Measurements from ENCODE around the gene NAT9.

NAT9 gene

DNA sequence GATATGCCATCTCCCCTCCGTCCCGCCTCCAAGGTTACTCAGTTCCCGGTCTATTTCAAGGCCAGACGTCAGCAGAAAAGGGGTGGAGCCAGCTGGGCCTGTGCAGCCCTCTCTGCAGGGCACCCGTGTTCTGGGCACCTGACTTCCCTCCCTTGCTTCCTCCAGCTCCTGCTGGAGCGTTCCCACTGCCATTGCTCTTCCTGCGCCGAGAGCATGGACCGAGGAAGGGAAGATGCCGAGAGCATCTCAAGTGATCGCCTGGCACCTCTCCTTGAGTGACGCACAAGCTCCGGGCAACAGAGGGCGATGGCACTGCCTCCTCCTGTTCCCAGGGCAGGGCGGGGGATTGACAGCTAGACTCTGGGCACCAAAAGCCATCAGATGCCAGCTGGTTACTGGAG is 29.4 kb upstream of the NAT9 start:
- DNase-seq (ENCODE audit: low spot score), result no peak

DNA sequence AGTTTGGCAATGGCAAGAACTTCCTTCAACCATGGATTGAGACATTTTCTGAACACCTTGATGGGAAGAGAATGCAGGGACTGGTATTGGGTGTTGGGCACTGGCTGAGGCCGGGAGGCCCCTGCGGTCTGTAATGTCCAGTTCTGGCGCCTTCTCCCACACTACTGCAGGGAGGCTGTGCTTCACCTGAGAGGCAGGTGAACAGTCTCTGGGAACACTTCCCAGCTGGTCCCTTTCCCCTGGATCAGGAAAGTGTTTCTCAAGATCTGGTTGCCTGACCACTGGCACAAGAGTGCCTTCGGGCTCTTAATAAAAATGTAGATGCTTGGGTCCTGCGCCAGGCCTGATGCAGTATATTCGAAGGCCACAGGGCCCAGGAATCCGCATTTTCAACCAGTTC is 28.5 kb upstream of the NAT9 start:
- no peak for DNase-seq (ENCODE audit: low spot score)

DNA sequence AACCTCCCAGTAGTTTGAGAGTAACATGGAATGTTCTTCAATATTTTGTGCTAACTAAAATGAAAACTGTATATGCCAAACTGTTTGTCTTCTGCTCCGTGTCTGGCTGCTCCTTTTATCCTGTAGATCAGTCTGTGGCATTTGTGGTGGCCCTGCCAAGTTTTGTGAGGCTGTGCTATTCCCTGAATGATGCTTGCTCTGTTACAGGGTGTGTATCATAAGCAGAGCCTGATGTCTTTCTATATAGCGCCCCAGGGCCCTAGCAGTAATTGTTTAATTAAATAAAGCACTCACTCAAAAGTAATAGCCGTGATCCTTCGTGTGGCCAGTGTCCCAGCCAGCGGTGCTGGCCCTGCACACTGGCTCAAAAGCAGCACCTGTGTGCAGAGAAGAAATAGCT is 27.8 kb upstream of the NAT9 start:
- no peak for DNase-seq (ENCODE audit: low spot score)

DNA sequence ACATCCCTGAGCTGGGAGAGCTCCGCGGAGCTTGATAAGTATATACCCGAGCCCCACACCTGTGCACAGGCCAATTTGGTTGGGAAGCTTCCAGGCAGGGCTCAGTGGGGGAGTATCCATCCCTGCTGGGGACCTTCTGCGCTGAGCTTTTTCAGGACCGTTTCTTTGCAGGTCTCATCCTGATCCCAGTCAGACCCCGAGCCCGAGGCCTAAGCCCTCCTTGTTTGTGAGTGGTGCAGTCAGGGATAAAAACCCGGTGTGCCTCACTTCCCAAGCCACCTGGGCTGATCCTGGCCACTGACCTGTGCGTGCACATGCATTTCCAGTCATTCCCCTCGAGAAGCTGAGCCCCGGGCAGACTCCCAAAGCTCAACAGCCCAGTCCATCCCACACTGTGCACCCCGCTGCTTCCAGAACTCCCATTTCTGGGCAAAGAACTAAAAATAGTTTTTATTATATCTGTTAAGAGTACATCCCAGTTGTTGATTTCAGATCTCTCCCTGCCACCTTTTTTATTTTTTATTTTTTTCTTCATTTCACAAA is 27.3 kb upstream of the NAT9 start:
- no peak for DNase-seq (ENCODE audit: low spot score)

DNA sequence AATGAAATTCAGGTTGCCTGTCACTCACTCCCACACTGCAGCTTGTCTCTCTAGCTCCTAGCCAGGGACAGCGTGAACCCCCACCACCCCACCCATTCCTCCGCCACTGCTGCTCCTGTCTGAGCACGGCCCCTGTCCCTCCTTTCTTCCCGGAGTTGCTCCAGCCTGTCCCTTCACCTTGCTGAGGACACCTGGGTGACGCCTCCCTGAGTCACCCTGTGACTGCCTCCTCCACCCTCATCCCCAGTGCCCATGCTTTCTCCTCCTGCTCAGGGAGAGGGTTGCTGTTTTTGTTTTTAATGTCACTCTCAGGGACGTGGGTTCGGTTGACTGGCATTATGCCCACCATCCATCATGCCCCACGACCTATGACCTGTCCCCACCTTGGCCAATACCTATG is 25.8 kb upstream of the NAT9 start:
- DNase-seq (ENCODE audit: low spot score), result no peak

DNA sequence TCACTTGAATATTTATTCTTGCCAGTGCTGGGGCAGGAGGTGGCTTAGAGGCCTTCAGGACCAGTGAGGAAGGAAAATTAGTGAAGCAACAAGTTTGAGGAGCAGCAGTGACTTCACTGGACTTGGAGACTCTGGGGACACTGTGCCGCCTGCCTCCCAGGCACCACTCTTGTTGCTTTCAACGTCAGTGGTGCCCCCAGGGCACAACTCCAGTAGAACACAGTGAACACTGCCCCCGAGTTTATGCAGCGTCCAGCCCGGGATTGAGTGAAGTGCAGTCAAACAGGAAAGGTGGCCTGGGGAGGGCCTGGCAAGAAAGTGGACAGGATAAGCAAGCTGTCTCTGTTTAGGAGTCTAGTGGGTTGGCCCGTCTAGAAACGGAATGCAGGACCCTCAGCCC is 24.4 kb upstream of the NAT9 start:
- no peak for DNase-seq (ENCODE audit: low spot score)

DNA sequence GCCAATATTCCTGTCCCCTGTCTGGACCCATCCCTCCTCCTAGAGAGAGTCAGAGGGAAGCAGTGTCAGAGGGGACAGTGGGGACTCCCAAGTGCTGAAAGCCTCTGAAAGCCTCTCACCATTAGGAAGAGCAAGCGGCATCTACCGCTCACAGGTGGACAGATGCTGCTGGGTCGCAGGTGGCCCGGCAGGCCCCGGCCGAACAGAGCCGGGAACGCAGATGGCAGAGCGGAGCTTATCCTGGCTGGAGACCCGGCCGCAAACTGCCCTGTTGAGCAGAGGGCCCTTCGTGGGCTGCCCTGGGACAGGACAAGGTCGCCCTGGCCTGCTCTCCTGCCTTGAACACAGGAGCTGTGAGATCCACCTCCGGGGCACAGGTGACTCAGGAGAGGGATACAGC is 23.0 kb upstream of the NAT9 start:
- no peak for DNase-seq (ENCODE audit: low spot score)

DNA sequence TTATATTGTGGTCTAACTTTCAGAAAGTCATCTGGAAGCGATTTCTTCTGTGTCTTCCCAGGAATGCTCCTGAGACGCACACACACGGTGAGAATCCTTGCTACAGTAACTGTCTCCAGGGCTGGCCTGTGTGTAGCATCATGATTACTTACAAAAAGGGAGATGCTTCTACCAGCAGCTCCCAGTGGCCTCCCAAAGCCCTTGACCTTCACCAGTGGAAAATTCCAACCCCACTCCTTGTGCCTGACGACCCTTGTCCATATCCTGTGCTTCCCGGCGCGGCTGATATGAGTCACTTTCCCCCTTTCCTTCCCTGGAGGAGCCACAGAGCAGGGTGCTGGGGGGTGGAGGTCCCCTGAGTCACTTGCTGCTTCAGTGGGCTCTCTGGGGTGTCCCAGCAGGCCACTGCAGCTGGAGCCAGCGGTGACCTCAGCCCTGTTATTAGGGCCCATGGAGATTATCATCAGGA is 22.1 kb upstream of the NAT9 start:
- DNase-seq (ENCODE audit: low spot score), result no peak

DNA sequence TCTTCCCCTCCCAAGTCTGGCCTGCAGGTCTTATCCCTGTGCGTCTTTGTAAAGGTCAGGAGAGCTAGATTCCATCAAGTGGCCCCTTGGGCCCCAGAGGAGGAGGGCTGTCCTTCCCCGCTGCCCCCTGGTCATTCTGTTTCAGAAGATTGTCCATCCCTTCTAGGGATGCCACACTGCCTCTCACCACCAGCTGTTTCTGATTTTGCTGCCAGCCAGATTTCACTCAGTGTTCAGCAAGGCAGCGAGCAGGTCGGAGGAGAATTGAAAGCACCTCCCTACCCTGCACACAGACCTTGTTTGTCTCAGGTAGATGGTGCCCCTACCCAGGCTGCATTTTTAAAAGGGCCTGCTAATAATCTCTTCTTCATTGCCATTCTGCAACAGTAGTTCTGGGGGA is 21.7 kb upstream of the NAT9 start:
- no peak for DNase-seq (ENCODE audit: low spot score)

DNA sequence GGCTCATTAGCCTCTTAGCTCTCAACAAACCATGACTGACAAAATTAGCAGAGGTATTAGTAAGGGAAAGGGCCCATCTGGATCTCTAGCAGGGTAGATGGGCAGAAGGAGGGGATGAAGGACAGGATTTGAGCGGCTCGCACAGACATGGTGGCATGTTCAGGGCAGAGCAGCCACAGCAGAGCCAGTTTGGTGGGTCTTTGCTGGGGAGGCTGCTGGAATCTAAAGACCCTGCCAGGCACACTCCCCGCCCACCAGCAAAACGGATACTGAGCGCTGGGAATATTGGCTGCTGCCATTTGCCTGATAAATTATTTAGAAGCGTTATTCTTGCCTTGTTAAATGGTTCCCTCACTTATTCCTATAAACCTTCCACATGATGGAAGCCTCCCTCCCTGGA is 20.7 kb upstream of the NAT9 start:
- DNase-seq (ENCODE audit: low spot score), result no peak

DNA sequence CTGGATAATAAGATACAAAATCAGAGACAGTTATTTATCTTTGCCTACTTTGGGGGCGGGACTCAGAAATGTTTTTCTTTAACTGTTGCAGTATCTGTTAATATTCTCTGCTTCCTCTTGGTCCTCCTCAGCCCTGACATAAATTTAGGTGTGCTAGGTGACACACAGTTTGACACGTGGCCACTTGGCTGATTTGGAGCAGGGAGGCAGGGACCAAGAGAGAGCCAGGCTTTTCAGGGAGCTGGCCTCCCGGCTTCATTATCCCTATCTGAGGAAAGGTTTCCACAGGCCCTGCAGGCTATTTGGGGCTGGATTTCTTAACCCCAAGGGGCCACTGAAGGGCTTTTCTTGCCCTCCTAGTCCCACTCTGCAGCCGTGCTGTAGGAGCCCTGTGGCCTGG is 20.1 kb upstream of the NAT9 start:
- no peak for DNase-seq (ENCODE audit: low spot score)

DNA sequence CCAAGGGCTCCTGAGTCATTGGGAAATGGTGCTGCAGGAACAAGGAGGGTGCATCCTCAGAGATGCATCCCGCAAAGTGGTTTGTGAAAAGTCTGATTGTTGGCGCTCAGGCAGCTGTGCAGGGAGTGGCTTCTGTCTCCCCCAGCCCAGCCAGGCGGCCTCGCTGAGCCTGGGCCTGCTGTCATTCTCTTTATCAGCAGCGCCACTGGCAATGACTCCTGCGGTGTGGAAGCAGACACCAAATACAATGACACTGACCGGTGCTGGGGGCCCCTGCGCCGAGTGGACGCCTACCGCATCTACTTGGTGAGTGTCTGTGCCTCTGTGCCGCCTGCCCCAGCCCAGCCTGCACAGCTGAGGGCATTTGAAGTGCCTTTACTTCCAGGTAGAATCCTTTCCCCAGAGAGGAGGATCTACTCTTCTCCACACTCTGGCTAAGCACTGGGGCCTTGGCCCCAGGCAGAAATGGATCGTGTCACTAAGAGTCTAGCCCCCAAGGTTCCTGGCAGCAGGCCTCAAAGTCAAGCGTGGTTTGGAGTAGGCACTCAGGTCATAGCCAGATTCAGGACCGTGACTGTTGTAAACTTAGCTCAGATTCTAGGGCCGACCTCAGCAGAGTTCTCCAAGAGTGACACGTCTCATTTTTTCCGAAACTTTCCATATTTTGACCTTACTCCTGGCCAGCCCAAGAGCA is 19.3 kb upstream of the NAT9 start:
- DNase-seq (ENCODE audit: low spot score), result no peak

DNA sequence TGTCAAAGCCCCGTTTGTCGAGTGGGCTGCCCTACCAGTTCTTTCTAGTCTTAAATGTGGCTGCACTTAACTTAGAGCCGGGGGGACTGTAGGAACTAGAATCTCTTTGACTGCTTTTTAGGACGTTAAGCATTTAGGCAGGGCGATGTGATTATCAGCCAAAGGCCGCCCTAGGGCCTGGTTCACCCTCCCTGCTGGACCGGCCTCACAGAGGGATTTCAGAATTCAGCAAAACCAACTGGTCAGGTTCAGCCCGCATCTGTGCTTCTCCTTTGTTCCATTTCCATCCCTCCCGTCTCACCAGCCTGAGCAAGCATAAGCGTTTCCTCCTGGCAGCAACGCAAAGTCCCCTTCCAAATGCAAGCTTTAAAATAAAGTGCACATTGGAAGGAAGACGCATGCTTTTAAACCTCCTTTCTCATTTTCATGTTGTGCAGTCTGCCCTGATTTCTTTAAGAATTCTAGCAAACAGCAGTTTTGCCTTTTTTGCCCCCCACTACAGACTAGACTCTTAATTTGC is 16.5 kb upstream of the NAT9 start:
- no peak for DNase-seq (ENCODE audit: low spot score)

DNA sequence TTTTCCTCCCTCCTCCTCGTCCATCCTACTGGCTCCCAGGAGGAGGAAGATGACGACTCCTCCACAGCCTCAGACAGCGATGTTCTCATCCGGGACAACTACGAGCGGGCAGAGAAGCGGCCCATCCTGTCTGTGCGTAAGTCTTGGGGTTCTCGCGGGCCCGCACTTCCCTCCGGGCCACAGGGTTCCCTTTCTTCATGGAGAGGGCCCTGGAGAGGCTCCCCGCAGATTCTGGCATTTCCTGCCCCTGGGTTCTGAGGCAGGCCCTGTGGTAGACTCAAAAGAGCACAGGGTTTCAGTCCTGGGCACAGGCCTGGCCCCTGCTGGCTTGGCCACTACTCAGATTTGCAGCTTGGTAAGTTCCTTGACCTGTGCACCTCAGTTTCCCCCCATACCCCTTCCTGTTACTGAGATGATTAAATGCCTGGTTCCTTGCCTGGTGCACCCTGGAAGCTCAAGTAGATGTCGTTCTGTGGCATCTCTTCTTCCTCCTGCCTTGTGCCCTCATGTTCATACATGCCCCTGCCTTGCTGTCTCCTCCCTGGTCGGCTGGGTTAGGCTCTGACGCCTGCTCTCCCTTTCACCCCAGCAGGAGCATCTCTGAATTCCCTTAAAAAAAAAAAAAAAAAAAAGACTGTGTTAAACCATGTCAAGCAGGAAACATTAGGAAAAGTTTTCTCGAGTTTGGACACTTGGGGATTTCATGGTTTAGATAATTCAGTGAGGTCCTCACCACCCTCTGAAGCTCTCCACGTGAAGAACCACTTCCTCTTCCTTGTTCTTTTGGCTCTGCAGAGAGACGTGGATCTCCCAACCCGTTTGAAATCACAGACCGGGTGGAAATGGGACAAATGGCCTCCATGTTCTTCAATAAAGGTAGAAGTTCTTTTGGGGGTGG is 14.3 kb upstream of the NAT9 start:
- no peak for DNase-seq (ENCODE audit: low spot score)

DNA sequence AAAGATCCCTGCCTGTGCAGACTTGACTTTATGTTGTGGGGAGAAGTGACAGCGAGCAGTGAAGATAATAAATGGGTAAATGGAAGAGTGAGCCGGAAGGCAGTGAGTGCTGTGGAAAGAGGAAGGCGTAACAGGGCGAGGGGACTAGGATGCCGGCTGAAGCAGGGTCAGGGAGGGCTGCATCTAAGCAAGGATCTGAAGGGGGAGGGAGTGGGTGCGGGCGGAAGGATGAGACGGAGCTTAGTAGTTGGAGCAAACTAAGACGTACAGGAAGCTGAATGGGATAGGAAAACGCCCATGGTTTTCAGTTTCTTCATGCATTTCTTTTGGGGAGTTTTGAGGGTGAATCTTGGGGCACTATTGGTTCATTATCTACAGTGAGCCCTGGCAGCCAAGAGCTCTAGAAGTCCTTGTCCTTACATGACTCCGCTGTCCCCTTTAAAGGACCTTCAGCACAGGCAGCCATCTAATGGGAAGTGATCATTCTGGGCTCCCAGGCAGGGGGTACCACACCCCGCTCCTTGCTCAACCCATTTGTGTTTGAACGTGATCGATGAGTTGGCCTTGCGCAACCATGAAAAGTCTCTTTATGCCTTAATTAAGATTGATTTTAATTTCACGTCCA is 10.4 kb upstream of the NAT9 start:
- DNase-seq (ENCODE audit: low spot score), result no peak

DNA sequence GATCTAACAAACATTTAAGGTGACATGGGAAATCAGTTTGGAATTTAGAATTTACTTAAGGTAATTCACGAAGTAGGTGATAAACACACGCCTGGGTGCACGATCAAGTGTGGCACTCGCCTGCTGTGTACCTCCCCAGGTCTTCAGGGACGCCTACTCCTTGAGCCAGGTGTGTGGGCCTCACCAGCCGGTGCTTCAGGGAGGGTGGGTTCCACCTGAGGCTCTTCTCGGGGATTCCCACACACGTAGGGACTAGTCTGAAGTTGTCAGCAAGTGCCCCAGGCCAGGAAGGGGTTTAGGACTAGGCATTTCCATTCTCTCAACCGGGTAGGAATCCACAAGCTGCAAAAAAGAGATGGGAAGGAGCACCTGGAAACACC is 9.8 kb upstream of the NAT9 start:
- DNase-seq (ENCODE audit: low spot score), result no peak

DNA sequence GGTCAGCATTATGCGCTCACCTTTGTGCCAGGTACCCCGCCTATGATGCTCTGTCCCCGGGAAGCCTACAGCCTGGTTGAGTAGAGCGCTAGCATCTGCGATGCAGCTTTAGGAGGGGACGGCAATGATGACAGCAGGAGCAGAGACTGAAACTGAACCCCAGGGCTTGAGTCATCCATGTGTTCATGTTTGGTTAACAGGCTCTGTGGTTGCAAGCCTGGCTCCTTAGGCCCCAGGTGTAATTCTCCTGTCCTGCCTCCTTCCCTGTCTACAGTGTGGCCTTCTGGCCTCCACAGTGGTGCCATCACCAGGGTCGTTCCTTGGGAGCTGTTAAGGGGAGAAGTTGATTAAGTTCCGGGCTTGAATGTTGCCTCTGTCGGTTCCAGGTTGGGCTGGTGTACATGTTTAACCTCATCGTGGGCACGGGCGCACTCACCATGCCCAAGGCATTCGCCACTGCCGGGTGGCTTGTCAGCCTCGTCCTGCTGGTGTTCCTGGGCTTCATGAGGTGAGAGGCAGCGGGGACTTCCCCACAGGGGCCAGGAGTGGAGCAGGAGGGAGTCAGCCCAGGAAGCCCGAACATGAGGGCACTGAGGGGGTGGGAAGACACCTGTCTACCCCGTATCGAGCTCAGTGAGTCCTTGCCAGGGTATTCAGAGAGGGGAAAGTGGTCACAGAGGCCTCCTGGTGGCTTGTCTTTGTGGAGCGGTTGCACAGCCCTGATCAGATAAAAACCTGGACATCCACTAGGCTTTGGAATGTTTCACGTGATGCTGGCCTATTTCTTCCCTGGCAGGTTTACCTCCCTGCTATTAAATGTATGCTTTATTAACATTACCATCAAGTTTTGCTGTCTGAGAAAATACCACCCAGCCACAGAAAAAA is 9.2 kb upstream of the NAT9 start:
- no peak for DNase-seq (ENCODE audit: low spot score)

DNA sequence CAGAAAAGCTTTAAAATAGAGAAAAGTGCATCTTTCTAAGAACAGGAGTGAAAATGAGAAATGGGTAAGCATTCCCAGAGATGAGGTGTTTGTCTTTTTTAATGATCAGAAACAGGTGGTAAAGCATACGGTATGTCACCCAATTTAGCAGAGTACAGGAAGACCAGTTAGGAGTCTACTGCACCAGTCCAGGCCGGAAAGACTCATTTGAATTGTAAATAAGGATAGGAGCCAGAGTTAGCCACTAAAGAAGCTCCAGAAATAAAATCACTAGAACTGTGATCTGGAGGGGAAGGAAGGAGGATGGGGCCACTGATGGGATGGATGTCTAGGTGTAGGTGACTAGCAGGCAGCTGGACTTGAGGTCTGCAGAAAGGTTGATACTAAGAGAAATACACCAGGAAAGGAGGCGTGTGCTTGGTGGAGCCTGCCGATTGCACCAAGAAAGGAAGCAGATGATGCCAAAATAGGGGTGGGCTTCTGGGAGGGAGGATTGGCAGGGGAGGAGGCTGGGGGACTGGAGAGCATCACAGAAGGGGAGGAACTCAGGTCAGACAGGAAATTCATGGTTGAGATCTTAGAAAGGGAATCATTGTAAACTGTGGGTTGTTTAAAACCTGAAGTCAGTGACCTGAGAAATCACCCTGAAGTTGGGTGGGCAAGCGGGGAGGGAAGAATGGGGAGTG is 8.1 kb upstream of the NAT9 start:
- DNase-seq (ENCODE audit: low spot score), result no peak

DNA sequence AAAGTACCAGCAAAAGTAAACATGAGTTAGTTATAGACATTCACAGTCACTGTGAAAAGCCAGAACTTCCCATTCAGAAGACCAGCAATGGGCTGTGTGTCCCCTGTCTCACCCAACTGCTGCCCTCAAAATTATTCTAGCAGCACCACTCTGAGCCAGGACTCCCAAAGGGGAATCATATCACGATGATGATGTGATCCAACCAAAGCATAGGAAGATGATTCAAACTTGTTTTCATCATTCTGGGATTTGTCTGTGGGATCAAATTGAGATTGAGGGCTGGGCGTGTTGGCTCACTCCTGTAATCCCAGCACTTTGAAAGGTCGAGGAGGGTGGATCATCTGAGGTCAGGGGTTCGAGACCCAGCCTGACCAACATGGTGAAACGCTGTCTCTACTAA is 6.4 kb upstream of the NAT9 start:
- DNase-seq (ENCODE audit: low spot score), result no peak

DNA sequence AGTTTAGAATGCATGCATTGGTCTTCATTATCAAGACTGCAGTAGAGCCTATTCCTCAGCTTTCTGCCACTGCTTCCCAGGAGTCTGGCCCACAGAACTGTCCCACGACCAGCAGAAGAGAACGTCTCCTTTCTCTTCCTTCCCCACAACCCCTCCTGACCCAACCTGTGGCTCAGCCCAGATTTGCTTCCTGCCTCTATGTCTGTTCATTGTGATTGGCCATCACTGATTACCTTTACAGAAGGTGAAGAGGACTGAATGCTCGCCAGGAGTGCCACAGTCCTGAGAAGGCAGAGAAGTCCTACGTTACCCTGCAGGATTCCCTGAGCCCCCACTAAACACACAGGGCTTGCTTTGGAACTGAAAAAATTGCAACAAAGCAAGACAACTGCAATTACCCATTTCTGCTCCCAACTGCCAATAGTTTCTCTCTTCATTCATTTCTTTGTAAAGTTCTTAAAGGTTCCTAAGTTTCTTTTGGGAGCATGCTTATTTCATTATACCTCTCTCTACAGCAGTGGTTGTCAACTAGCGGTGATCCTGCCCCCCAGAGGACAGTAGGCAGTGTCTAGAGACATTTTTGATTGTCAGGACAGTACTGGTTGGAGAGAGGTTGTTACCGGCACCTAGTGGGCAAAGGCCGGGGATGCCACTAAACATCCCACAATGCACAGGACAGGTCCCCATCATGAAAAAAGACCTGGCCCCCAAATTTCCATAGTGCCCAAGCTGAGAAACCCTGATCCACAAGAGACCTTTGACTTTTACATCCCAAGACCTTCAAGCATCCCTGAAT is 4.5 kb upstream of the NAT9 start:
- DNase-seq (ENCODE audit: low spot score), result peak; percentile 46
